Pancreas (tissue), 10 donors: ENCODE data around the gene ARAP2. TPM values are rescaled to one million over a fixed set of nuclear protein-coding genes. Genes with fewer than 3 reads are reported as not detected.

Experiments used
- ATAC-seq, 4 donors: fragments of 200-7000 bp; cut with Tn5 transposase; one replicate each; pipeline versions ENCODE4 v1.8.0 to v1.9.1; 2020; ENCODE audit warnings: mild to moderate bottlenecking in 4 of 4, moderate library complexity in 4 of 4
- DNase-seq, 6 donors: peaks; one replicate each; pipeline ENCODE4 v3.0.0-alpha.2; 2020
- FAIRE-seq: peaks from 2 replicates; lab custom pipeline; 2012; peaks lifted over from hg19 to GRCh38; lab: Jason Lieb, UNC
- H3K27ac ChIP-seq, 4 donors: fragments of 200-600 bp; sonication (generic); 1 replicate in 3 of 4; 2 replicates in 1 of 4; pipeline versions ENCODE4 v1.5.0 to v1.8.0; 2020
- H3K27me3 ChIP-seq, 4 donors: fragments of 200-600 bp; one replicate each; pipeline ENCODE4 v1.8.0; 2021
- H3K36me3 ChIP-seq, 3 donors: fragments of 200-600 bp; sonication (generic) in 1 of 3; one replicate each; pipeline versions ENCODE4 v1.5.0 to v1.8.0; 2020 to 2021
- H3K4me1 ChIP-seq, 3 donors: fragments of 200-600 bp; one replicate each; pipeline ENCODE4 v1.8.0; 2021
- H3K4me3 ChIP-seq, 4 donors: fragments of 200-600 bp; sonication (generic) in 2 of 4; one replicate each; pipeline versions ENCODE4 v1.5.0 to v1.8.0; 2020 to 2021
- H3K9me3 ChIP-seq, 4 donors: fragments of 200-600 bp; one replicate each; pipeline ENCODE4 v1.8.0; 2021
- CTCF ChIP-seq, 4 donors: fragments of 200-600 bp; sonication (generic) in 3 of 4; IDR thresholded peaks; one replicate each; pipeline versions ENCODE4 v1.5.0 to v1.8.0; 2021; ENCODE audit warnings: antibody characterized with exemption in 4 of 4
- WGBS, 2 donors: extraction: QIAGEN DNeasy Blood & Tissue Kit; methylation state at CpG; one replicate each; pipeline ENCODE4 v1.1.7; 2013; 5-methylcytosine and 5-hydroxymethylcytosine counted together
- intact Hi-C, 3 donors: fragments of 100-400 bp; cut with DNase I; formaldehyde crosslinking; loops; one replicate each; pipeline versions ENCODE4 v1.11.1 to v1.14.2; 2022
- polyA plus RNA-seq, 2 donors: library from polyadenylated mRNA; stranded (reverse); fragments of 200-250 nt; gene quantifications; one replicate each; pipeline ENCODE4 v1.2.3, GENCODE V29; 2013
- total RNA-seq, 6 donors: library from RNA; stranded (reverse); fragmentation: NEBNext Ultra II Directional in 4 of 6; extraction: Animal tissue kit (Norgen Biotek cat#: 25700) in 4 of 6; gene quantifications; one replicate each; pipeline versions ENCODE4 v1.2.1 to v1.2.4, GENCODE V29; 2021 to 2023
- donor health status: healthy with polysubstance abuse.
- donor health status: DM: no; HTN: no; CAD: no; lungs with moderate emphysema.
- donor health status: DM: no; HTN: no; CAD: no.
- donor health status: control.
- donor health status: control.
- donor health status: Bipolar disorder and iron deficiency.
- donor health status: DM: yes; HTN: yes; CAD: no.
- donor health status: DM: no; HTN: no; CAD: no.
- donor health status: DM: no; HTN: no; CAD: no.
- donor health status: DM: yes; HTN: yes; CAD: no.

The ARAP2 gene
- total and polyA plus RNA-seq, 8 donors, result 3.2 to 14.3 (median 7.7) TPM

GRCh38 chr4:36281384-36282106 lies 37.2 kb upstream of the ARAP2 start, which contains the start of gene DTHD1:
Gene DTHD1, plus strand, starts transcription at chr4:36281616. Its CDS starts 143 bp downstream, at chr4:36281759.
- no peaks in the 10 kb centered on the region for H3K9me3 ChIP-seq
- intact Hi-C loops, result no loop called here
- H3K4me3 ChIP-seq, result no peak within 1 kb of the TSS
- FAIRE-seq, result no peak
- WGBS, 2 donors, result 79 to 82% methylated on average over 5 of the region's 5 CpGs
- H3K36me3 ChIP-seq, result no peaks in the 10 kb centered on the region
- no peaks in the 10 kb centered on the region for H3K4me1 ChIP-seq
- ATAC-seq, result no peak
- no peak within 1 kb of the TSS for H3K27ac ChIP-seq
- H3K27me3 ChIP-seq, result no peaks in the 10 kb centered on the region
- no peak for DNase-seq
- TF ChIP-seq CTCF (IDR thresholded peaks at IDR 0.05), result no peak

GRCh38 chr4:36280555-36280954 lies 36.2 kb upstream of the ARAP2 start:
- 70 to 75% methylated on average over 4 of the region's 4 CpGs for WGBS, 2 donors
- TF ChIP-seq CTCF (IDR thresholded peaks at IDR 0.05), result no peak
- intact Hi-C loops, result no loop called here
- H3K4me1 ChIP-seq, result no peaks in the 10 kb centered on the region
- H3K36me3 ChIP-seq, result no peaks in the 10 kb centered on the region
- FAIRE-seq (no peak), DNase-seq (no peak), ATAC-seq (no peak)
- H3K9me3 ChIP-seq, result no peaks in the 10 kb centered on the region
- no peak overlapping the region for H3K4me3 ChIP-seq
- no peak overlapping the region for H3K27ac ChIP-seq
- H3K27me3 ChIP-seq, result no peaks in the 10 kb centered on the region

GRCh38 chr4:36278789-36279188 lies 34.5 kb upstream of the ARAP2 start:
- Histone ChIP-seq H3K36me3 (no peaks in the 10 kb centered on the region), H3K27me3 (no peaks in the 10 kb centered on the region), H3K4me3 (no peak overlapping the region), H3K27ac (no peak overlapping the region), H3K4me1 (no peaks in the 10 kb centered on the region), H3K9me3 (no peaks in the 10 kb centered on the region)
- DNase-seq (no peak), FAIRE-seq (no peak), ATAC-seq (no peak)
- intact Hi-C loops, result no loop called here
- WGBS, 2 donors, result 72 to 78% methylated on average over 2 of the region's 2 CpGs
- TF ChIP-seq CTCF (IDR thresholded peaks at IDR 0.05), result no peak

GRCh38 chr4:36277533-36277932 lies 33.2 kb upstream of the ARAP2 start:
- H3K36me3 ChIP-seq, result no peaks in the 10 kb centered on the region
- H3K27me3 ChIP-seq, result no peaks in the 10 kb centered on the region
- FAIRE-seq (no peak), ATAC-seq (no peak), DNase-seq (no peak)
- no peaks in the 10 kb centered on the region for H3K9me3 ChIP-seq
- no peaks in the 10 kb centered on the region for H3K4me1 ChIP-seq
- TF ChIP-seq CTCF (IDR thresholded peaks at IDR 0.05), result no peak
- intact Hi-C loops, result no loop called here
- H3K4me3 ChIP-seq, result no peak overlapping the region
- WGBS, 2 donors, result 65 to 67% methylated on average over 4 of the region's 4 CpGs
- H3K27ac ChIP-seq, result no peak overlapping the region

- H3K36me3 ChIP-seq, result no peaks in the 10 kb centered on the region
- H3K27ac ChIP-seq, result no peak overlapping the region
- 66 to 67% methylated on average over 4 of the region's 4 CpGs for WGBS, 2 donors
- peaks cover 0 to 3% (median 0%) of the 10 kb centered on the region in 3 donors for H3K4me1 ChIP-seq
- intact Hi-C loops, result no loop called here
- no peaks in the 10 kb centered on the region for H3K27me3 ChIP-seq
- DNase-seq (no peak), FAIRE-seq (no peak), ATAC-seq (no peak)
- no peaks in the 10 kb centered on the region for H3K9me3 ChIP-seq
- TF ChIP-seq CTCF (IDR thresholded peaks at IDR 0.05), result no peak
- no peak overlapping the region for H3K4me3 ChIP-seq
Observed at GRCh38 chr4:36274158-36274557, 29.8 kb upstream of the ARAP2 start.
